B cell (primary cell): ENCODE measurements around the gene THADA. TPM values are rescaled to one million over a fixed set of nuclear protein-coding genes. Genes with fewer than 3 reads are reported as not detected.

Source experiments
- ATAC-seq: fragments of 200-7000 bp; cut with Tn5 transposase; one replicate; pipeline ENCODE4 v1.10.0; 2021; ENCODE audit warnings: low read depth, mild to moderate bottlenecking, moderate number of reproducible peaks, moderate library complexity
- CTCF ChIA-PET: fragments of 350-600 bp; sonication (Branson Sonifier 250); formaldehyde crosslinking; loops from one replicate; lab custom pipeline; 2021; ENCODE audit warnings: antibody characterized with exemption, inconsistent platforms; lab: Charles Lee
- POLR2A ChIA-PET: fragments of 350-600 bp; sonication (Branson Sonifier 250); formaldehyde crosslinking; loops from one replicate; lab custom pipeline; 2021; ENCODE audit warnings: antibody characterized with exemption; lab: Charles Lee
- DNase-seq: peaks from one replicate; pipeline ENCODE4 v3.0.0; 2013
- H2AFZ ChIP-seq: 2 replicates; pipeline ENCODE4 v1.6.1; 2012; ENCODE audit warnings: mild to moderate bottlenecking, low read depth, low read length; ENCODE audit not compliant: insufficient read depth, poor library complexity, severe bottlenecking
- H3K27ac ChIP-seq, 2 donors: 1 replicate in 1 of 2; 2 replicates in 1 of 2; pipeline ENCODE4 v1.5.1; 2012 to 2013; ENCODE audit warnings: low read length in 2 of 2, mild to moderate bottlenecking in 2 of 2, moderate library complexity in 1 of 2
- H3K27me3 ChIP-seq, 4 experiments: fragments of 200-600 bp in 1 of 4; sonication (generic) in 1 of 4; replicated peaks in 1 of 4; 1 replicate in 2 of 4; 2 replicates in 2 of 4; pipeline versions ENCODE4 v1.6.1 to v1.7.0; 2013 to 2016; ENCODE audit warnings: low read length in 3 of 4, mild to moderate bottlenecking in 2 of 4, mixed read lengths in 1 of 4, moderate library complexity in 1 of 4; ENCODE audit not compliant: insufficient read depth in 4 of 4, control insufficient read depth in 3 of 4; ENCODE audit errors: control extremely low read depth in 1 of 4
- H3K36me3 ChIP-seq, 2 experiments: replicated peaks in 1 of 2; 1 replicate in 1 of 2; 2 replicates in 1 of 2; pipeline versions ENCODE4 v1.6.1 to v1.7.1; 2013; ENCODE audit warnings: low read length in 1 of 2; ENCODE audit not compliant: insufficient read depth in 2 of 2, control insufficient read depth in 1 of 2; ENCODE audit errors: control extremely low read depth in 1 of 2, extremely low read depth in 1 of 2
- H3K4me1 ChIP-seq, 2 donors: fragments of 200-600 bp in 1 of 2; sonication (generic) in 1 of 2; 1 replicate in 1 of 2; 2 replicates in 1 of 2; pipeline versions ENCODE4 v1.5.1 to v1.6.1; 2013 to 2017; ENCODE audit warnings: low read length in 2 of 2; ENCODE audit not compliant: control insufficient read depth in 2 of 2, insufficient read depth in 2 of 2
- H3K4me2 ChIP-seq: replicated peaks from 2 replicates; pipeline ENCODE3; 2012; ENCODE audit warnings: mild to moderate bottlenecking, low read depth, low read length; ENCODE audit not compliant: poor library complexity, severe bottlenecking
- H3K4me3 ChIP-seq, 5 experiments: fragments of 200-600 bp in 1 of 5; sonication (generic) in 1 of 5; 1 replicate in 3 of 5; 2 replicates in 2 of 5; pipeline versions ENCODE4 v1.5.1 to v1.7.0; 2011 to 2016; ENCODE audit warnings: low read length in 4 of 5, mild to moderate bottlenecking in 4 of 5, low read depth in 2 of 5, control low read depth in 1 of 5, moderate library complexity in 1 of 5; ENCODE audit not compliant: insufficient read depth in 1 of 5; ENCODE audit errors: control extremely low read depth in 1 of 5, extremely low read depth in 1 of 5
- H3K79me2 ChIP-seq: fragments of 200-600 bp; sonication (generic); one replicate; pipeline ENCODE4 v1.6.0; 2016; ENCODE audit warnings: low read length; ENCODE audit not compliant: control insufficient read depth, insufficient read depth
- H3K9ac ChIP-seq: fragments of 200-600 bp; sonication (generic); 2 replicates; pipeline ENCODE4 v1.6.1; 2017; ENCODE audit warnings: mild to moderate bottlenecking, low read length, moderate library complexity
- H3K9me3 ChIP-seq, 3 donors: one replicate each; pipeline versions ENCODE4 v1.6.1 to v1.7.1; 2013; ENCODE audit warnings: low read length in 2 of 3; ENCODE audit not compliant: control insufficient read depth in 2 of 3, insufficient read depth in 1 of 3; ENCODE audit errors: control extremely low read depth in 1 of 3
- H4K20me1 ChIP-seq: 2 replicates; pipeline ENCODE4 v1.6.0; 2012; ENCODE audit warnings: mild to moderate bottlenecking, low read length; ENCODE audit not compliant: insufficient read depth, control insufficient read depth, poor library complexity, severe bottlenecking
- H3K27ac Mint-ChIP-seq: one replicate; pipeline ENCODE4 v1.8.0; 2021; ENCODE audit warnings: mixed read lengths
- H3K27me3 Mint-ChIP-seq: one replicate; pipeline ENCODE4 v1.8.0; 2021; ENCODE audit warnings: mixed read lengths
- H3K4me1 Mint-ChIP-seq: one replicate; pipeline ENCODE4 v1.8.0; 2021; ENCODE audit warnings: mixed read lengths
- H3K4me3 Mint-ChIP-seq: one replicate; pipeline ENCODE4 v1.8.0; 2021; ENCODE audit warnings: mixed read lengths
- H3K9me3 Mint-ChIP-seq: one replicate; pipeline ENCODE4 v1.8.0; 2022; ENCODE audit warnings: mixed read lengths; ENCODE audit not compliant: insufficient read depth
- CTCF ChIP-seq: fragments of 200-600 bp; IDR thresholded peaks from one replicate; pipeline ENCODE4 v1.8.0; 2022; ENCODE audit warnings: antibody characterized with exemption, mild to moderate bottlenecking
- EZH2 ChIP-seq: IDR thresholded peaks from 2 replicates; pipeline ENCODE4 v1.6.1; 2012; ENCODE audit warnings: borderline replicate concordance, low read depth, mild to moderate bottlenecking, moderate library complexity, low read length; ENCODE audit not compliant: insufficient read depth, poor library complexity, severe bottlenecking
- WGBS: methylation state at CpG from one replicate; pipeline ENCODE4 v1.1.5; 2013; ENCODE audit warnings: missing lambda C conversion rate; ENCODE audit not compliant: insufficient coverage; 5-methylcytosine and 5-hydroxymethylcytosine counted together
- intact Hi-C: fragments of 100-400 bp; cut with micrococcal nuclease; formaldehyde crosslinking; loops from one replicate; pipeline ENCODE4 v1.10.0; 2022
- polyA plus RNA-seq: library from polyadenylated mRNA; depleted of rRNA; stranded (reverse); fragments of >200 nt; gene quantifications from 2 replicates; pipeline ENCODE4 v1.2.3, GENCODE V29; 2012
- total RNA-seq, 2 donors: library from RNA; stranded (reverse); fragments of 120-200 nt in 1 of 2; gene quantifications; 1 replicate in 1 of 2; 2 replicates in 1 of 2; pipeline versions ENCODE4 v1.2.3 to v1.2.4, GENCODE V29; 2013 to 2022

The THADA gene
- total and polyA plus RNA-seq, 2 donors (not counting 1 experiment from before 2014, with no cell fraction given) = 17.6 to 48.5 TPM

DNA sequence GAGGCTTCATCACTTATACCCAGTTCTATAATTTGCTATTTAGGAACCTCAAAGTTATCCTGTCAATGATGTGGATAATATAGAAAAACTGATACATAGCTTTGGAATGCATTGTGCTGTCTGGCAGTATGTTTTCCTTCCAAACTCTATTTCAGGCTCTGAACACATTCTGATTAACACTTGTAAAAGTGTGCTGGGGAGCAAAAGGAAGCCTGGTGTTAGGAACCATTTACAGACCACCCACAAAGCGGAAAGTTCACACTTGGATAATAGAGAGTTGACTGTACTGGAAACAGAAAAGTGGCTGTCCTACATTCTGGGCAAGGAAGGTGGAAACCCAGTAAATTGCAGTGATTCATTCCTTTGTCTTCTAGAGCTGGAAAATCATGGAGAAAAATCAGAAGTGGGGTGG is 254.9 kb downstream of the THADA start:
- Histone ChIP-seq H3K9me3 (no peaks in the 10 kb centered on the region), H3K27me3 (no peaks in the 10 kb centered on the region), H3K9ac (no peak overlapping the region), H3K27ac (no peak overlapping the region), H3K79me2 (no peaks in the 10 kb centered on the region), H3K4me2 (no peak overlapping the region), H3K36me3 (peaks cover 13 to 29% of the 10 kb centered on the region in 2 experiments), H2AFZ (no peak overlapping the region), H3K4me1 (no peaks in the 10 kb centered on the region), H4K20me1 (no peaks in the 10 kb centered on the region), H3K4me3 (no peak overlapping the region)
- ATAC-seq = no peak
- CTCF ChIA-PET = no interaction called here
- TF ChIP-seq EZH2 = no peak
- no peak for TF ChIP-seq CTCF
- Mint-ChIP-seq H3K27me3 (no peaks in the 10 kb centered on the region), H3K4me1 (no peaks in the 10 kb centered on the region), H3K27ac (no peak overlapping the region), H3K4me3 (no peak overlapping the region), H3K9me3 (no peaks in the 10 kb centered on the region)
- no peak for DNase-seq
- 100% methylated on average over 1 of the region's 1 CpG for WGBS
- POLR2A ChIA-PET = no interaction called here
- intact Hi-C loops = no loop called here

GRCh38 chr2:43340066-43340465 is 255.8 kb downstream of the THADA start:
- ATAC-seq (no peak), DNase-seq (no peak)
- Histone ChIP-seq H3K4me1 (no peaks in the 10 kb centered on the region), H4K20me1 (no peaks in the 10 kb centered on the region), H3K79me2 (no peaks in the 10 kb centered on the region), H3K4me3 (no peak overlapping the region), H3K9me3 (no peaks in the 10 kb centered on the region), H3K4me2 (no peak overlapping the region), H3K27me3 (no peaks in the 10 kb centered on the region), H2AFZ (no peak overlapping the region), H3K27ac (no peak overlapping the region), H3K9ac (no peak overlapping the region), H3K36me3 (peaks cover 13 to 32% of the 10 kb centered on the region in 2 experiments)
- no peak overlapping the region for H3K4me3 Mint-ChIP-seq
- ChIA-PET POLR2A (no interaction called here), CTCF (no interaction called here)
- H3K4me1 Mint-ChIP-seq = no peaks in the 10 kb centered on the region
- H3K27ac Mint-ChIP-seq = no peak overlapping the region
- intact Hi-C loops = no loop called here
- no peaks in the 10 kb centered on the region for H3K27me3 Mint-ChIP-seq
- no CpG with 5 or more reads among the region's 2 CpGs for WGBS
- H3K9me3 Mint-ChIP-seq = no peaks in the 10 kb centered on the region
- TF ChIP-seq EZH2 (no peak), CTCF (no peak)
